Stimulated activated CD4-positive, alpha-beta T cell treated with anti-CD3 and anti-CD28 coated beads, TNF-alpha, amount 100 ng/mL, for 24 hours (primary cell): ENCODE results near the gene USHBP1.
"Not testable (repeated sequence)": the region's sequence is repeated elsewhere in the genome, so short reads cannot be mapped to it uniquely, and the experiment has no call there.

Source experiments
- DNase-seq, 3 experiments: peaks; one replicate each; pipeline ENCODE4 v3.0.0-alpha.2; 2020; ENCODE audit warnings: low read depth in 3 of 3

USHBP1 gene

GRCh38 chr19:17296273-17296672 is 31.7 kb upstream of the USHBP1 start:
- DNase-seq, result no peak

- DNase-seq, result not testable (repeated sequence)
Measured at GRCh38 chr19:17295551-17295950, 31.0 kb upstream of the USHBP1 start.

- DNase-seq, result peak in 1 of 3 experiments; percentile 55
Measured at GRCh38 chr19:17294051-17294891, 29.7 kb upstream of the USHBP1 start.

GRCh38 chr19:17293605-17294004 is 29.1 kb upstream of the USHBP1 start:
- DNase-seq, result no peak

GRCh38 chr19:17292301-17293074 is 27.9 kb upstream of the USHBP1 start:
- peak; percentile 61 to 81 (median 62) for DNase-seq

GRCh38 chr19:17289489-17289888 is 24.9 kb upstream of the USHBP1 start:
- peak in 1 of 3 experiments; percentile 68 for DNase-seq

- no peak for DNase-seq
Measured at GRCh38 chr19:17286752-17287151, 22.2 kb upstream of the USHBP1 start.

- no peak for DNase-seq
Measured at GRCh38 chr19:17286263-17286662, 21.7 kb upstream of the USHBP1 start.

GRCh38 chr19:17285415-17286135 is 21.0 kb upstream of the USHBP1 start:
- no peak for DNase-seq

GRCh38 chr19:17283504-17283996 is 19.0 kb upstream of the USHBP1 start:
- no peak for DNase-seq

- peak; percentile 55 to 81 (median 59) for DNase-seq
Measured at GRCh38 chr19:17282488-17283125, 18.1 kb upstream of the USHBP1 start.

GRCh38 chr19:17281391-17282304 is 17.1 kb upstream of the USHBP1 start, which contains the start of gene ANKLE1:
TSS of gene ANKLE1 (plus strand) at chr19:17281901. CDS start at chr19:17281921, 20 bp downstream.
- peak in 1 of 3 experiments; percentile 46 for DNase-seq

- DNase-seq, result no peak
Measured at GRCh38 chr19:17279436-17279835, 14.9 kb upstream of the USHBP1 start.

- DNase-seq, result no peak
Measured at GRCh38 chr19:17275441-17276175, 11.1 kb upstream of the USHBP1 start.

GRCh38 chr19:17274892-17275291 is 10.3 kb upstream of the USHBP1 start:
- DNase-seq, result not testable (repeated sequence)

GRCh38 chr19:17268754-17269153 is 4.2 kb upstream of the USHBP1 start:
- DNase-seq, result no peak

GRCh38 chr19:17266975-17267788 is 2.6 kb upstream of the USHBP1 start, which contains the start of gene BABAM1:
TSS of gene BABAM1 (plus strand) at chr19:17267443. CDS start at chr19:17268807, 1,364 bp downstream.
- peak; percentile 92 to 93 (median 93) for DNase-seq

- no peak for DNase-seq
Measured at GRCh38 chr19:17266589-17266974, 2.0 kb upstream of the USHBP1 start.

GRCh38 chr19:17266026-17266425 is 1.5 kb upstream of the USHBP1 start:
- DNase-seq, result no peak
